BE2C (cell line): Measurements from ENCODE around the gene HECTD4.

Experiments used
- DNase-seq: peaks from one replicate; pipeline ENCODE4 v3.0.0-alpha.2; 2020
- H3K27me3 ChIP-seq: fragments of 250-450 bp; sonication (Bioruptor Pico); 2 replicates; pipeline ENCODE4 v1.5.1; 2020; ENCODE audit warnings: mild to moderate bottlenecking
- H3K36me3 ChIP-seq: fragments of 250-450 bp; sonication (Bioruptor Pico); 2 replicates; pipeline ENCODE4 v1.5.1; 2020; ENCODE audit warnings: mild to moderate bottlenecking
- H3K4me1 ChIP-seq: fragments of 250-450 bp; sonication (Bioruptor Pico); 2 replicates; pipeline ENCODE4 v1.5.1; 2020
- H3K4me3 ChIP-seq: 2 replicates; pipeline ENCODE4 v1.5.1; 2011; ENCODE audit warnings: low read depth, low read length
- H3K9me3 ChIP-seq: fragments of 250-450 bp; sonication (Bioruptor Pico); 2 replicates; pipeline ENCODE4 v1.5.1; 2020
- TF ChIP-seq, protein P1 (sequence below): IDR thresholded peaks from 2 replicates; pipeline ENCODE4 v1.5.1; 2012; ENCODE audit warnings: mild to moderate bottlenecking, low read depth, low read length

The HECTD4 gene

DNA sequence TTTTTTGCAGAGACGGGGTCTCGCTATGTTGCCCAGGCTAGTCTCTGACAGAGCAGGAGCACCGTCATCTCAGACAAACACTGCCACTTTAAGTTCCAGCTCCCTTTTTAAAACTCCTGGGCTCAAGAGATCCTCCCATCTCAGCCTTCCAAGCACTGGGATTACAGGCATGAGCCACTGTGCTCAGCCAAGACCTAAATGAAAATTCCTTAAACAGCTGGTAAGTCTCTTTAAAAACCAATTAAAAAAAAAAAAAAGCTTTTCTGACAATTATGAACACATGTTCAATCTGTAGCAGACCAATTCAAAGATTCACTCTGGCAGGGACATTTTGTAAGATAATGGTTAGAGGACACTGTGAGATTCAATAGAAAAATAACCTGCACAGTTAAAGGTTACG is 77.8 kb downstream of the HECTD4 start:
- Histone ChIP-seq H3K36me3 (peaks cover 18% of the 10 kb centered on the region), H3K4me1 (no peaks in the 10 kb centered on the region), H3K4me3 (no peak overlapping the region), H3K27me3 (no peaks in the 10 kb centered on the region), H3K9me3 (no peaks in the 10 kb centered on the region)
- DNase-seq = no peak
- TF ChIP-seq, protein P1, sequence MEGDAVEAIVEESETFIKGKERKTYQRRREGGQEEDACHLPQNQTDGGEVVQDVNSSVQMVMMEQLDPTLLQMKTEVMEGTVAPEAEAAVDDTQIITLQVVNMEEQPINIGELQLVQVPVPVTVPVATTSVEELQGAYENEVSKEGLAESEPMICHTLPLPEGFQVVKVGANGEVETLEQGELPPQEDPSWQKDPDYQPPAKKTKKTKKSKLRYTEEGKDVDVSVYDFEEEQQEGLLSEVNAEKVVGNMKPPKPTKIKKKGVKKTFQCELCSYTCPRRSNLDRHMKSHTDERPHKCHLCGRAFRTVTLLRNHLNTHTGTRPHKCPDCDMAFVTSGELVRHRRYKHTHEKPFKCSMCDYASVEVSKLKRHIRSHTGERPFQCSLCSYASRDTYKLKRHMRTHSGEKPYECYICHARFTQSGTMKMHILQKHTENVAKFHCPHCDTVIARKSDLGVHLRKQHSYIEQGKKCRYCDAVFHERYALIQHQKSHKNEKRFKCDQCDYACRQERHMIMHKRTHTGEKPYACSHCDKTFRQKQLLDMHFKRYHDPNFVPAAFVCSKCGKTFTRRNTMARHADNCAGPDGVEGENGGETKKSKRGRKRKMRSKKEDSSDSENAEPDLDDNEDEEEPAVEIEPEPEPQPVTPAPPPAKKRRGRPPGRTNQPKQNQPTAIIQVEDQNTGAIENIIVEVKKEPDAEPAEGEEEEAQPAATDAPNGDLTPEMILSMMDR = no peak

DNA sequence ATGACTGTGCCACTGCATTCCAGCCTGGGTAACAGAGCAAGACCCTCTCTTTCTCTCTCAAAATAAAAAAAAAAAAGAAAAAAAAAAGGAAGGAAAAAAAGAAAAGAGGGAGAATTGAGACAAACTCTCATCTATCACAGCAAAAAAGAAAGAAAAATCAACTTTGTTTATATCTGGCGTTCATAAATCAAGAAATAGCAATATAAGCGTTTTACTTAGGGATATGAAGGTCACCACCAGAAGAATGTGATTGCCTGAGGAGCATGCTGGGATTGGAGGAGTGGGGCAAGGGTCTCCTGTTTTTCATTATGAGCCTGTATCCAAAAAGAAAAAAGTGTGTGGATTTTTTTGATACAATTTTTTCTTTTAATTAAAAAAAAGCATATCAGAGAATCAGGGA is 78.4 kb downstream of the HECTD4 start:
- TF ChIP-seq, protein P1 = no peak
- H3K36me3 ChIP-seq = peaks cover 18% of the 10 kb centered on the region
- no peak for DNase-seq
- H3K4me1 ChIP-seq = no peaks in the 10 kb centered on the region
- no peaks in the 10 kb centered on the region for H3K27me3 ChIP-seq
- no peak overlapping the region for H3K4me3 ChIP-seq
- no peaks in the 10 kb centered on the region for H3K9me3 ChIP-seq

DNA sequence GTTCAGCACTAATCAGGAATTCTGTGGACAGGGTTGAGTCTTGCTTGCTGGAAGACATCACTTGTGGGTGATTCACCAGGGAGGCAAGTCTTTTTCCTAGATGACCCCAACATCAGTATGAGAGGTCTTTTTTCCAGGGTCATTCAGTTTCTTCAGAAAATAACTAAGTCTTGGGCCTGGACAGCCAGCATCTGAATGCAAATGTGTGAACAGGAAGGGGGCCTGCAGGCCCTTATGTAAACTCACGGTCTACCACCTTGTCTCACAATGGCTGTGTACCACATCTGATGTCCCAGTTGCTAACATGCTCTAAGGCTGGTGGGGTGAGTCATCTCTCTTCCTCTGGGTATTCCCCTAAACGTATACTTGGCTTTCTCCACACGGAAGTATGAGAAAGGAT is 79.2 kb downstream of the HECTD4 start:
- Histone ChIP-seq H3K9me3 (no peaks in the 10 kb centered on the region), H3K27me3 (no peaks in the 10 kb centered on the region), H3K4me1 (no peaks in the 10 kb centered on the region), H3K36me3 (peaks cover 18% of the 10 kb centered on the region), H3K4me3 (no peak overlapping the region)
- TF ChIP-seq, protein P1 = no peak
- no peak for DNase-seq

DNA sequence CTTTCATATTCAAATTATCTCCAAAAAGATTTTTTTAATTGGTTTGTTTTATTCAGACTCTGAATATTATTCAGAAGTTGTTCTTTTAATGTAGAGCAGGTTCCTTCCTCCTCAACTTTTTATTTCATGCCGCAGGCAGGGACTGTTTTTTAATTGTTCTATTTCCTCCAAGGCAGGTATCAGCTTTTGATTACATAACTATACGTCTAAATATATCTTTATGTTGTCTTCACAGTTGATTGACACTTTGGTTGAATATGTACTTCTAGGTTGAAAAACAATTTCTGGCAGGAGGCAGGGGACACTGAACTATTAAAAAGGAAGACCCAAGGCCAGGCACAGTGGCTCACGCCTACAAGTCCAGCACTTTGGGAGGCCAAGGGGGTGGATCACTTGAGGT is 82.5 kb downstream of the HECTD4 start:
- TF ChIP-seq, protein P1 = no peak
- Histone ChIP-seq H3K36me3 (peaks cover 5% of the 10 kb centered on the region; the same call in 1 of the 2 replicates), H3K27me3 (no peaks in the 10 kb centered on the region), H3K9me3 (no peaks in the 10 kb centered on the region), H3K4me3 (no peak overlapping the region), H3K4me1 (no peaks in the 10 kb centered on the region)
- DNase-seq = no peak

DNA sequence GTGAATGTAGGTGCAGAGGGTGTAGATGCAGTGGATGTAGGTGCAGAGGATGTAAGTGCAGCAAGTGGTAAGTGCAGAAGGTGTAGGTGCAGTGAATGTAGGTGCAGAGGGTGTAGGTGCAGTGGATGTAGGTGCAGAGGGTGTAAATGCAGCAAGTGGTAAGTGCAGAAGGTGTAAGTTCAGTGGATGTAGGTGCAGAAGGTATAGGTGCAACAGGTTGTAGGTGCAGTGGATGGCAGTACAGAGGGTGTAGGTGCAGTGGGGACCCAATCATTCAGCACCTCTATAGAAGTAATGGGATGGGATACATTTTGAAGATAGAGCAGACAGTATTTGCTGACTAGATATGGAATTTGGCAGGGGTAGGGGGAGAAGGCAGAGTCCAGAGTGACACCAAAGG is 85.0 kb downstream of the HECTD4 start:
- Histone ChIP-seq H3K4me1 (no peaks in the 10 kb centered on the region), H3K27me3 (no peaks in the 10 kb centered on the region), H3K36me3 (no peaks in the 10 kb centered on the region), H3K4me3 (no peak overlapping the region), H3K9me3 (no peaks in the 10 kb centered on the region)
- no peak for DNase-seq
- TF ChIP-seq, protein P1 = no peak

DNA sequence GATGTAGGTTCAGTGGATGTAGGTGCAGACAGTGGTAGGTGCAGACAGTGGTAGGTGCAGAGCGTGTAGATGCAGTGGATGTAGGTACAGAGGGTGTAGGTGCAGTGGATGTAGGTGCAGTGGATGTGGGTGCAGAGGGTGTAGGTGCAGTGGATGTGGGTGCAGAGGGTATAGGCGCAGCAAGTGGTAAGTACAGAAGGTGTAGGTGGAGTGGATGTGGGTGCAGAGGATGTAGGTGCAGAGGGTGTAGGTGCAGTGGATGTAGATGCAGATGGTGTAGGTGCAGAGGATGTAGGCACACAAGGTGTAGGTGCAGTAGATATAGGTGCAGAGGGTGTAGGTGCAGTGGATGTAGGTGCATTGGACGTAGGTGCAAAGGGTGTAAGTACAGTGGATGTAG is 86.0 kb downstream of the HECTD4 start:
- Histone ChIP-seq H3K4me1 (no peaks in the 10 kb centered on the region), H3K27me3 (no peaks in the 10 kb centered on the region), H3K4me3 (no peak overlapping the region), H3K36me3 (peaks cover 4% of the 10 kb centered on the region; the same call in 1 of the 2 replicates), H3K9me3 (no peaks in the 10 kb centered on the region)
- no peak for DNase-seq
- TF ChIP-seq, protein P1 = no peak
